ENCODE measurements around the gene RNF11.

The RNF11 gene

DNA sequence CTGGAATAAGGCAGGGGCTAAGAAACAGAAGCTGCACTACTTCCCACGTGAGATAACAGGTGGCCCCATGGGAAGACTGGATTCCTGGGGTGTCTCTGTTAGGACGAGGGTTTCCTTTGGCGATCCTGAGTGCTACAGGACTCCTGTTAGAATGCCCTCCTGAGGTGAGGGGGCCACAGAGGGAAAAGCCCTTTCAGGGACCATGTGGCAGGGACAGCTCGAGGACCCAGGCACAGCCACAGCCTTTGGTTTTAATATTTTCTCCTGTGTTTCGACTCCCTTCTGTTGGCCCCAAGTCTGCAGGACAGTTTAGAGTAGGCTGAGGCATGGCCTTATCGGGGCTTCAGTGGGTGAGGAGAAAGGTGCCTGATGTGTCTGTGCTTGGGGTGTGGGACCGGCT, 81.7 kb downstream of the RNF11 start:
- DNase-seq = no peak

- DNase-seq = no peak
Observed at GRCh38 chr1:51320967-51321923, 85.2 kb downstream of the RNF11 start.

DNA sequence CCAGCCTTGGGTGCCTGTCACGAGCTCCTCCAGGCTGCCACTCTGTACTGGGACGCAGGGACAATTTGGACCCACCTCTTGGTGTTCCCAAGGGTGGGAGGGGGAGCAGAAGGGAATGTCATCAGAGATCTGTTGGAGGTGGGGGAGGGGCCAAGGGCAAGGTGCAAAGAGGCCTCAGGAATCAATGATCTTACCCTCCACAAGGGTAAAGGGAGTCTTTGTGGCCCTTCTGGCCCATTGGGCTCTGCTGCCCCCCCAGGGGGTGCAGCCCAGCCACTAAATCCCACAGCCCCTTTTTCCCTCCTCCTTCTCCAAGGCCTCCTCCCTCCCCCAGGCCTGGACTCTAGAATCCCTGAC, 85.8 kb downstream of the RNF11 start:
- DNase-seq = no peak

- no peak for DNase-seq
Observed at GRCh38 chr1:51322417-51323101, 86.5 kb downstream of the RNF11 start.

Data from RPMI8226 (cell line).